GM19193 (cell line): ENCODE data around the gene TRMT61B.
A peak's percentile ranks its signal among the peaks of the same experiment; 100 is the strongest.

Experiments used
- POLR2A ChIP-seq: IDR thresholded peaks from 4 replicates; pipeline ENCODE4 v1.6.1; 2011; ENCODE audit not compliant: insufficient read depth, insufficient read length; ENCODE audit errors: extremely low read depth

TRMT61B gene

DNA sequence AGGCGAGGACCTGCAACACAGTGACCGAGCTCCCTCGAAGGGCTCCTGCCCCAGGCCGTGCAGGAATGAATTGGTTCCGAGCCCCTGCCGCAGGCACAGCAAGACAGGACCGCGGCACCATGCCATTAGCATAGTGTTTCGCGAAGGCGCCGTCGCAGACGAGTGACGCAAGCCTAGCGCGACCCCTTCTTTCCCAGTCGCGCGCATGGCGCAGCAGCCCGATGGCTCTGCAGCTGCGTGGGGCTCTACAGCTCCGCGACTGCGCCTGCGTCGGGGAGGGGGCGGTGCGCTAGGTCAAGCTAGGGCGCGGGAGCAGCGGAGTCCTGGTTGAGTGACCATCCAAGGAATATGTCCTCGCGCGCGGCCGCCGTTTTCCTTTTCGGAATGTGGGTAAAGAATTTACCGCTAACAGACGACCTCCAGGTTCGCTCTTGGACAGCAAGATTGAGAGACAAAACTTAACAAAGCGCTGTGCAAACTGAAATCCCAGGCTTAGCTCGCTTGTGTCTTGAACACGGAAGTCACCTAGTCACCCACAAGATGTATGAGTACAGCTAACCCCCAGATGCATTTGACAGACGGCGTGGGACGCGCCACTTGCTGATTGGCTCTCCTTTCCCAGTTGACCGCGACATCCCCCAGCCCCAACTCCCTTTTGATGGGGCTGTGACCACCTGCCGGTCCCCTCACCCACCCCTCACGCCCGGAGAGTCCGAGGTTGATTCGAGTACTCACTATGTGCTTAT is at the start of gene TRMT61B:
Gene TRMT61B (minus strand): TSS at position 164 of the 746 bp plus-strand sequence. CDS start 32 bp downstream, at position 132.
- peak; percentile 94 for TF ChIP-seq POLR2A

- TF ChIP-seq POLR2A = no peak
These were observed 45.8 kb upstream of the TRMT61B start for GRCh38 chr2:28915939-28916338.

DNA sequence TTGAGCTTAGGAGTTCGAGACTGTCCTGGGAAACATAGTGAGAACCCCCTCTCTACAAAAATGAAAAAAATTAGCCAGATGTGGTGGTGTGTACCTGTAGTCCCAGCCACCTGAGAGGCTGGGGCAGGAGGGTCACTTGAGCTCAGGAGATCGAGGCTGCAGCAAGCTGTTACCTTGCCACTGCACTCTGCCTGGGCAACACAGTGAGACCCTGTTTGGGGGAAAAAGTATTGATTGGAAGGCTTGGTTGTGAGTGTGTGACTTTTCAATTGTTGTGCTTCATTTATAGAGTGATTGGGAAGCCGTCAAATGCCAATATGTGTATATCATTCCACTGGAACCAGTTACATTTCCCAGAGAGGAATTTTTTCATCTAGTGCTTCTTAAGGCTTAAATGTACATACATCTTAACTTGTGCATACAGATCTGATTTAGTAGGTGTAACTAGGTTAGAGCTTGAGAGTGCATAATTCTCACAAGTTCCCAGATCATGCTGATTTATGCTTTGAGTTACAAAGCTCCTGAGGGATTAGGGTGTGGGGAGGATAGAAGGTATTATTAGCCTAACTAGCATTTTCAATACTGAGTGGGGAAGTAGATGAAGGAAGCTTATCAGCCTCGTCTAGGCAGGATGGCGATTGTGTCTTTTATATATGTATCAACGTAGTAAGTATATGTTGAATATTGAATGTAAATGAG is 39.7 kb upstream of the TRMT61B start:
- TF ChIP-seq POLR2A = no peak

- TF ChIP-seq POLR2A = no peak
These were observed 38.1 kb upstream of the TRMT61B start for GRCh38 chr2:28908172-28908571.

GRCh38 chr2:28906821-28907220 is 36.7 kb upstream of the TRMT61B start:
- TF ChIP-seq POLR2A = no peak

- TF ChIP-seq POLR2A = no peak
These were observed 36.3 kb upstream of the TRMT61B start for GRCh38 chr2:28906376-28906775.

DNA sequence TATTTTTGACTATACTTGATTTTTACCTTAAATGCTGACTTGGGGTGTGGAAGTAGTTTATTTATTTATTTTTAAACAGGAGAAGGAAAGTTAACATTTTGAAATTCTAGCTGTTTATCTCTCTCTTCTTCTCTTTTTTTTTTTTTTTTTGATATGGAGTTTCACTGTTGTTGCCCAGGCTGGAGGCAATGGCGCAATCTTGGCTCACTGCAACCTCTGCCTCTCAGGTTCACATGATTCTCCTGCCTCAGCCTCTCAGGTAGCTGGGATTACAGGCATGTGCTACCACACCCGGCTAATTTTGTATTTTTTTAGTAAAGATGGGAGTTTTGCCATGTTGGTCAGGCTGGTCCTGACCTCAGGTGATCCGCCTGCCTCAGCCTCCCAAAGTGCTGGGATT is 35.4 kb upstream of the TRMT61B start:
- no peak for TF ChIP-seq POLR2A

- TF ChIP-seq POLR2A = no peak
These were observed 34.8 kb upstream of the TRMT61B start for GRCh38 chr2:28904802-28905457.

DNA sequence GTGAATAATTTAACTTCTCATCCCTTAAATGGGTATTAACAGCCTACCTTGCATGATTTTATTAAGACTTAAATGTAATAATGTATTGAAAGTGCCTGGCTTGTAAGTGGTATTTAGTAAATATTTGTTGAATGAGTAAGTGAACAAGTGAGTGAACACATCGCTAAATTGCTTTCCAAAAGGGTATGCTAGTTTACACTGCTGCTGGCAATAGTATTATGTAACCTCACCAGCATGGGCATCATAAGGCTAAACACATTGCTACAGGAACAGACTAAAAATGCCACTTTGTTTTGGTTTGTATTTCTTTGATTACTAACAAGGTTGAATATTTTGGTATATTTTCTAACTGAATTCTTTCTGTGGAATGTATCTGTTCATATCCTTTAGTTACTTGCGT is 34.2 kb upstream of the TRMT61B start:
- no peak for TF ChIP-seq POLR2A

- TF ChIP-seq POLR2A = no peak
These were observed 32.5 kb upstream of the TRMT61B start for GRCh38 chr2:28902584-28902983.

GRCh38 chr2:28901841-28902240 is 31.7 kb upstream of the TRMT61B start:
- TF ChIP-seq POLR2A = no peak

DNA sequence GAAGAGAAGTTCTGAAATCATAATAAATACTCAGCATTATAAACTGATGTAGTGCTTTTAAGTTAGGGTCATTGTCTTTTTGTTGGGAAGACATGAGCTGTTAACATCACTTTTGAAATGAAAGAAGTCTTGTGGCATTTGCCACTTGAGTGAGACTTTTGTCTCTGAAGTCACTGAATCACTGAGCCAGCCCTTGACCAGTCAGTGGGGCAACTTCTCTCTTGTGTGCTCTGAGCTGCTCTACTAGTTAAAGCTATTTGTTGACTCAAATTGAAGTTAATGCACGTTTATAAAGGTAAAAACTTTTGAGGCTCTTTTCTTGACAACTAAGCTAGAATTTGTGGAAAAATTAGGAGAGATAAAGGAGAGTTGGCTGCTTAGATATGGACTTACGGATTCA is 31.1 kb upstream of the TRMT61B start:
- TF ChIP-seq POLR2A = no peak

DNA sequence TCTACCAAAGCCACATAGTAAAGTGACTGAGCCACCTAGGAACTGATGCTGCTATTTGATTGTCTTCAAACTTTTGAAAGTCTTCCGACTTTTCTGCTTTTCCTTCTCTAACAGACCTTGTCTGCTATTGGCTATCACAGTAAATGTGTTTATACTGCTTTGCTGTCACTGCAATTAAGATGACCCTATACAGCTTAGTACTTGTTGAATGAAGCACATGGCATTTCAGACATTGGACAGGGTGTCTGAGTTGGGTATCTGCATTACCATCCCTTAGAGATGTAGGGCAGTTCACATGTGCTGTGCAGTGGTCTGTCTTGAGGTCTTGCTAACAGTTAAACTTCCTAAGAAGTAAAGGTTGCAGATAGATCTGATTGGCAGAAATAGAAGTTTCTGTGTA is 27.9 kb upstream of the TRMT61B start:
- TF ChIP-seq POLR2A = no peak

- TF ChIP-seq POLR2A = no peak
These were observed 26.8 kb upstream of the TRMT61B start for GRCh38 chr2:28896906-28897305.

DNA sequence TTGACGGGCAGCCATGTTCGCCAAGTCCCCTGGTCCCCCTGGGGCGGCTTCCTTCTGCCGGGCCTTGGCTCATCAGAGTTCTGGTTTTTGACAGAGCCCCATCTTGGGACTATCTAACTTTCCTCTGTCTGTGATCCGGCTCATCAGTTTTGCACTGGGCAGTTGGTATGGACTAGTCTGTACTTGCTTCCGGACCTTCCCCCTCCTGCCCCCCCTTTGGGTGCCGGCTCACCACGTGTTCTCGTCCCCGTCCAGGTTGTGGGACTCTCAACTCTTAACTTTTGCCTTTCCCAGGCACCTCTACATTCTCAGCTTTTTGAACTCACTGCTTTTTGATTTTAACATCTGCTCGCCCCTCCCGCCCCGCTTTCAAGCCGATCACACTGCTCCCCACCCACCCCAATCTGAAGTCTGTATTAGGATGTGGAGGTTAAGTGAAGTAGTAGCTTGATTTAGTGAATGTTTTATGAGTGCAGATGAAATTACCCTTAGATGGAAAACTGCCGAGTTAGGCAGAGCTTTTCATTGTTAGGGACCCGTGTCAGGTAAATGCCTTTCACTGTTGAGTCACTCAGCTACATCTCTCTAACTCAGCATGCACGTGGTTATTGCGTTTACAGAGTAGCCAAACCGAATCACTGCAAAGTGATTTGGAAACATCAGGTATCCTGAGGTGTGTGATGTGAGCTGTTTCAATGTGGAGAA is 25.2 kb upstream of the TRMT61B start:
- no peak for TF ChIP-seq POLR2A
